RKO (cell line): Measurements from ENCODE around the gene MDM2.

Source experiments
- DNase-seq: peaks from one replicate; pipeline ENCODE4 v3.0.0-alpha.2; 2016; ENCODE audit warnings: low spot score

Gene MDM2

GRCh38 chr12:68807576-68808387, at the start of gene MDM2:
TSS of gene MDM2 (plus strand) at chr12:68808177. CDS start at chr12:68808478, 301 bp downstream.
- DNase-seq, result peak; percentile 94

- DNase-seq, result no peak
Measured at GRCh38 chr12:68759852-68760251, 48.1 kb upstream of the MDM2 start.

GRCh38 chr12:68760806-68761441, 47.1 kb upstream of the MDM2 start:
- DNase-seq, result no peak

GRCh38 chr12:68761442-68761812, 46.5 kb upstream of the MDM2 start:
- DNase-seq, result no peak

GRCh38 chr12:68761901-68762630, 45.9 kb upstream of the MDM2 start:
- no peak for DNase-seq

GRCh38 chr12:68762691-68763090, 45.3 kb upstream of the MDM2 start:
- no peak for DNase-seq

- no peak for DNase-seq
Measured at GRCh38 chr12:68765696-68766095, 42.3 kb upstream of the MDM2 start.

GRCh38 chr12:68766646-68767045, 41.3 kb upstream of the MDM2 start:
- DNase-seq, result no peak

GRCh38 chr12:68767191-68767590, 40.8 kb upstream of the MDM2 start:
- DNase-seq, result no peak

- no peak for DNase-seq
Measured at GRCh38 chr12:68768431-68768939, 39.5 kb upstream of the MDM2 start.

GRCh38 chr12:68769941-68770340, 38.0 kb upstream of the MDM2 start:
- DNase-seq, result no peak

- DNase-seq, result no peak
Measured at GRCh38 chr12:68771223-68771925, 36.6 kb upstream of the MDM2 start.

- DNase-seq, result no peak
Measured at GRCh38 chr12:68772714-68773113, 35.3 kb upstream of the MDM2 start.

GRCh38 chr12:68773582-68773981, 34.4 kb upstream of the MDM2 start:
- no peak for DNase-seq

- DNase-seq, result no peak
Measured at GRCh38 chr12:68775121-68775630, 32.8 kb upstream of the MDM2 start.

- no peak for DNase-seq
Measured at GRCh38 chr12:68776976-68777610, 30.9 kb upstream of the MDM2 start.

GRCh38 chr12:68779280-68779679, 28.7 kb upstream of the MDM2 start:
- no peak for DNase-seq

- no peak for DNase-seq
Measured at GRCh38 chr12:68780731-68781130, 27.2 kb upstream of the MDM2 start.

- no peak for DNase-seq
Measured at GRCh38 chr12:68781728-68782127, 26.2 kb upstream of the MDM2 start.

- DNase-seq, result no peak
Measured at GRCh38 chr12:68784015-68784414, 24.0 kb upstream of the MDM2 start.

GRCh38 chr12:68785358-68785757, 22.6 kb upstream of the MDM2 start:
- DNase-seq, result no peak
